Measurements from ENCODE around the gene STAG2. TPM values are rescaled to one million over a fixed set of nuclear protein-coding genes. Genes with fewer than 3 reads are reported as not detected.

Gene STAG2
- total and polyA plus RNA-seq, 2 donors (not counting 3 experiments of a cell fraction or from before 2014, with no cell fraction given): 12.7 to 55.9 TPM

DNA sequence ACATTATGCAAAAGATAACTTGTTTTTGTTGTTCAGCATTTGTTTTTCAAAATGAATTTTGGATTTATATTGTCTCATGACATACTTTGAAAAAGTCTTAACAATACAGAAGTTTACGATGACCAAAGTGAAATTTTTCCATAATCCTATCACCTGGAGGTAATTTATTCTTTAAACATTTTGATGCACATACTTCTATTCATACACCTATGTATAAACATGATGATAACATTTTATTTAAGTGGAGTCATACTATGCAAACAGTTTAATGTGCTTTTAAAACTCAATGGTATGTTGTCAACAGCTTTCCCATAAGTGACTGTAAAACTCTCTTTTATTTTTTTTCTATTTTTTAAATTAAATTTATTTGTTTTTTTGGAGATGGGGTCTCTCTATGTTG is 65.0 kb downstream of the STAG2 start:
- peaks cover 13% of the 10 kb centered on the region for H3K79me2 ChIP-seq (ENCODE audit: control insufficient read depth, insufficient read depth, low read length)
- BruUV-seq (replicated peaks): no TSS peak

More for the DNA sequence above, 65.0 kb downstream of the STAG2 start:
- Histone ChIP-seq H3K9me3 (replicated peaks; ENCODE audit: control insufficient read depth, insufficient read depth, low read length) (no peaks in the 10 kb centered on the region), H3K4me1 (ENCODE audit: control insufficient read depth, extremely low read depth, insufficient read depth, low read length) (peaks cover 7% of the 10 kb centered on the region), H3K9ac (replicated peaks; ENCODE audit: extremely low read depth, insufficient read depth, low read length) (no peak overlapping the region), H3K27ac (ENCODE audit: insufficient read depth, low read depth, low read length) (no peak overlapping the region), H4K20me1 (replicated peaks; ENCODE audit: control insufficient read depth, extremely low read depth, insufficient read depth, low read length) (no peaks in the 10 kb centered on the region), H3K36me3 (ENCODE audit: control insufficient read depth in 2 of 2, extremely low read depth in 1 of 2, insufficient read depth in 2 of 2, low read length in 2 of 2) (no peaks in the 10 kb centered on the region), H2AFZ (ENCODE audit: low read depth, low read length) (no peak overlapping the region), H3K4me2 (ENCODE audit: insufficient read depth, low read length) (no peak overlapping the region), H3K4me3 (replicated peaks in 1 of 3; ENCODE audit: insufficient read depth in 1 of 3, low read depth in 1 of 3, low read length in 3 of 3) (no peak overlapping the region), H3K27me3 (ENCODE audit: control insufficient read depth in 2 of 2, insufficient read depth in 2 of 2, low read length in 2 of 2) (no peaks in the 10 kb centered on the region), H3K9me1 (replicated peaks; ENCODE audit: control insufficient read depth, extremely low read depth, insufficient read depth, low read length) (no peaks in the 10 kb centered on the region)
- POLR2A ChIA-PET: no interaction called here
- dilution Hi-C loops (cut with MboI; ENCODE audit: extremely low pct_ligation_motif_present, low sequenced_read_pairs): no loop called here
- DNase-seq (ENCODE audit: low read depth, low spot score) (no peak), FAIRE-seq (no peak)
- CTCF ChIA-PET: no interaction called here
- TF ChIP-seq JUN (IDR thresholded peaks at IDR 0.05; ENCODE audit: borderline replicate concordance, insufficient read depth, insufficient read length, low read depth) (no peak), EZH2 (IDR thresholded peaks at IDR 0.05; ENCODE audit: borderline replicate concordance, low read depth, low read length, severe bottlenecking) (no peak), POLR2A (IDR thresholded peaks at IDR 0.05; ENCODE audit: low read depth, low read length) (no peak), POLR2AphosphoS5 (IDR thresholded peaks at IDR 0.05; ENCODE audit: insufficient read depth, low read depth, low read length) (no peak), FOS (IDR thresholded peaks at IDR 0.05; ENCODE audit: borderline replicate concordance, insufficient read depth, low read length) (no peak), GATA2 (IDR thresholded peaks at IDR 0.05; ENCODE audit: insufficient read depth, insufficient read length, low read depth, low read length) (no peak), MYC (IDR thresholded peaks at IDR 0.05; ENCODE audit: low read depth, low read length) (no peak)
- TF ChIP-seq, protein P1, sequence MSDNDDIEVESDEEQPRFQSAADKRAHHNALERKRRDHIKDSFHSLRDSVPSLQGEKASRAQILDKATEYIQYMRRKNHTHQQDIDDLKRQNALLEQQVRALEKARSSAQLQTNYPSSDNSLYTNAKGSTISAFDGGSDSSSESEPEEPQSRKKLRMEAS (IDR thresholded peaks at IDR 0.05; ENCODE audit: insufficient read depth, insufficient read length): no peak
- TF ChIP-seq, protein P2, sequence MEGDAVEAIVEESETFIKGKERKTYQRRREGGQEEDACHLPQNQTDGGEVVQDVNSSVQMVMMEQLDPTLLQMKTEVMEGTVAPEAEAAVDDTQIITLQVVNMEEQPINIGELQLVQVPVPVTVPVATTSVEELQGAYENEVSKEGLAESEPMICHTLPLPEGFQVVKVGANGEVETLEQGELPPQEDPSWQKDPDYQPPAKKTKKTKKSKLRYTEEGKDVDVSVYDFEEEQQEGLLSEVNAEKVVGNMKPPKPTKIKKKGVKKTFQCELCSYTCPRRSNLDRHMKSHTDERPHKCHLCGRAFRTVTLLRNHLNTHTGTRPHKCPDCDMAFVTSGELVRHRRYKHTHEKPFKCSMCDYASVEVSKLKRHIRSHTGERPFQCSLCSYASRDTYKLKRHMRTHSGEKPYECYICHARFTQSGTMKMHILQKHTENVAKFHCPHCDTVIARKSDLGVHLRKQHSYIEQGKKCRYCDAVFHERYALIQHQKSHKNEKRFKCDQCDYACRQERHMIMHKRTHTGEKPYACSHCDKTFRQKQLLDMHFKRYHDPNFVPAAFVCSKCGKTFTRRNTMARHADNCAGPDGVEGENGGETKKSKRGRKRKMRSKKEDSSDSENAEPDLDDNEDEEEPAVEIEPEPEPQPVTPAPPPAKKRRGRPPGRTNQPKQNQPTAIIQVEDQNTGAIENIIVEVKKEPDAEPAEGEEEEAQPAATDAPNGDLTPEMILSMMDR (IDR thresholded peaks at IDR 0.05; ENCODE audit: extremely low read depth in 1 of 2, insufficient read depth in 1 of 2, low read depth in 1 of 2, low read length in 2 of 2): no peak
- intact Hi-C loops (cut with micrococcal nuclease): no loop called here

Data from endothelial cell of umbilical vein (primary cell).